Thyroid gland (tissue), 4 donors: ENCODE measurements around the gene SMARCD1.

Source experiments
- POLR2A ChIP-seq, 2 donors: fragments of 450-650 bp; IDR thresholded peaks; one replicate each; pipeline ENCODE4 v1.6.1; 2017; ENCODE audit warnings: antibody characterized with exemption in 2 of 2, mild to moderate bottlenecking in 2 of 2, moderate library complexity in 1 of 2
- TF ChIP-seq, protein P1 (sequence below), 6 experiments: fragments of 200-600 bp in 3 of 6; fragments of 450-650 bp in 3 of 6; sonication (generic) in 3 of 6; IDR thresholded peaks; one replicate each; pipeline ENCODE4 v1.5.1; 2016 to 2019; ENCODE audit warnings: antibody characterized with exemption in 6 of 6, mild to moderate bottlenecking in 2 of 6, inconsistent platforms in 1 of 6, moderate library complexity in 1 of 6

DNA sequence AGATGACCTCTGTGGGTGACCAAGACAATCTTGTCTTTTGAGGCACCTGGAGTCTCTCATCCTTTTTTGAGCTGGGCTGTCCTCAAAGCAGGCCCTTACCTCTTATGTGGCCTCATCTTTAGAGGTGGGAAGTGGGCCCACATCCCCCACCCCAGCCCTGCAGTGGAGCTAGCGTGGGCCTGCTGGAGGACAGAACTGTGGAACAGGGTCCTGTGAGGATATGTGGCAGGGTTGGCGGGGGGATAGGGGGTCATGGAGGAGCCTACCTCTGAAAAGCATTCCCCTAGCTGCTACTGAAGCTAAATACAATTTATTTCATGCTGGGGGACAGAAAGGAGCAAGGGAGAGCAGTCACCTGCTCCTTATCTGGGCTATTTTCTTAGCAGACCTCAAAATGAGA lies 18.2 kb downstream of the SMARCD1 start:
- TF ChIP-seq, protein P1, sequence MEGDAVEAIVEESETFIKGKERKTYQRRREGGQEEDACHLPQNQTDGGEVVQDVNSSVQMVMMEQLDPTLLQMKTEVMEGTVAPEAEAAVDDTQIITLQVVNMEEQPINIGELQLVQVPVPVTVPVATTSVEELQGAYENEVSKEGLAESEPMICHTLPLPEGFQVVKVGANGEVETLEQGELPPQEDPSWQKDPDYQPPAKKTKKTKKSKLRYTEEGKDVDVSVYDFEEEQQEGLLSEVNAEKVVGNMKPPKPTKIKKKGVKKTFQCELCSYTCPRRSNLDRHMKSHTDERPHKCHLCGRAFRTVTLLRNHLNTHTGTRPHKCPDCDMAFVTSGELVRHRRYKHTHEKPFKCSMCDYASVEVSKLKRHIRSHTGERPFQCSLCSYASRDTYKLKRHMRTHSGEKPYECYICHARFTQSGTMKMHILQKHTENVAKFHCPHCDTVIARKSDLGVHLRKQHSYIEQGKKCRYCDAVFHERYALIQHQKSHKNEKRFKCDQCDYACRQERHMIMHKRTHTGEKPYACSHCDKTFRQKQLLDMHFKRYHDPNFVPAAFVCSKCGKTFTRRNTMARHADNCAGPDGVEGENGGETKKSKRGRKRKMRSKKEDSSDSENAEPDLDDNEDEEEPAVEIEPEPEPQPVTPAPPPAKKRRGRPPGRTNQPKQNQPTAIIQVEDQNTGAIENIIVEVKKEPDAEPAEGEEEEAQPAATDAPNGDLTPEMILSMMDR (IDR thresholded peaks at IDR 0.05), result no peak
- no peak for TF ChIP-seq POLR2A (IDR thresholded peaks at IDR 0.05)
